ENCODE data around the gene HK1.
"Not testable (repeated sequence)": the region's sequence is repeated elsewhere in the genome, so short reads cannot be mapped to it uniquely, and the experiment has no call there.

Gene HK1

DNA sequence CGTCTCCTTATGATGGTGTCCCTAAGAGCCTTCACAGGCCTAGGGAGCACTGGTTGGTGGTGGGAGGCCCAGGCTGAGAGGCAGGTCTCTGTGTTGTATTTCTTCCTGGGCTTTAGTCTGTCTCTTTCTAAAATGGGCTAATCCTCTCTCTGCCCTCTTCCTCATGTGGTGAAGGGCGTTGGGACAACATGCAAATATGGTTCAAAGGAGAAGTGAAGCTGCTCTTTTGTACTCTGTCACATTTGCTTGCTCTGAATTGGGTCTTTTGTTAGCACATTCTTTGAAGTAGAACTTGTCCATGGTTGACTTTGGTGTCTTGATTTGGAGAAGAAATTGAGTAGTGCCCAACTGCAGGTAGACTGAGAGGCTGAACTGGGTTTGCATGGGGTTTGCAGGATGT lies 814 bp downstream of the HK1 start:
- TF ChIP-seq, protein P1, sequence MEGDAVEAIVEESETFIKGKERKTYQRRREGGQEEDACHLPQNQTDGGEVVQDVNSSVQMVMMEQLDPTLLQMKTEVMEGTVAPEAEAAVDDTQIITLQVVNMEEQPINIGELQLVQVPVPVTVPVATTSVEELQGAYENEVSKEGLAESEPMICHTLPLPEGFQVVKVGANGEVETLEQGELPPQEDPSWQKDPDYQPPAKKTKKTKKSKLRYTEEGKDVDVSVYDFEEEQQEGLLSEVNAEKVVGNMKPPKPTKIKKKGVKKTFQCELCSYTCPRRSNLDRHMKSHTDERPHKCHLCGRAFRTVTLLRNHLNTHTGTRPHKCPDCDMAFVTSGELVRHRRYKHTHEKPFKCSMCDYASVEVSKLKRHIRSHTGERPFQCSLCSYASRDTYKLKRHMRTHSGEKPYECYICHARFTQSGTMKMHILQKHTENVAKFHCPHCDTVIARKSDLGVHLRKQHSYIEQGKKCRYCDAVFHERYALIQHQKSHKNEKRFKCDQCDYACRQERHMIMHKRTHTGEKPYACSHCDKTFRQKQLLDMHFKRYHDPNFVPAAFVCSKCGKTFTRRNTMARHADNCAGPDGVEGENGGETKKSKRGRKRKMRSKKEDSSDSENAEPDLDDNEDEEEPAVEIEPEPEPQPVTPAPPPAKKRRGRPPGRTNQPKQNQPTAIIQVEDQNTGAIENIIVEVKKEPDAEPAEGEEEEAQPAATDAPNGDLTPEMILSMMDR (IDR thresholded peaks at IDR 0.05), result no peak
- Histone ChIP-seq H3K27ac (peak overlapping the region; percentile 38 to 64), H3K9me3 (no peaks in the 10 kb centered on the region), H3K36me3 (no peaks in the 10 kb centered on the region), H3K4me1 (peaks cover 0 to 22% (median 11%) of the 10 kb centered on the region in 4 donors), H3K4me3 (no peak overlapping the region), H3K27me3 (no peaks in the 10 kb centered on the region)
- DNase-seq, result no peak
- intact Hi-C loops (cut with DNase I; ENCODE audit: low total_unique reads), result no loop called here

DNA sequence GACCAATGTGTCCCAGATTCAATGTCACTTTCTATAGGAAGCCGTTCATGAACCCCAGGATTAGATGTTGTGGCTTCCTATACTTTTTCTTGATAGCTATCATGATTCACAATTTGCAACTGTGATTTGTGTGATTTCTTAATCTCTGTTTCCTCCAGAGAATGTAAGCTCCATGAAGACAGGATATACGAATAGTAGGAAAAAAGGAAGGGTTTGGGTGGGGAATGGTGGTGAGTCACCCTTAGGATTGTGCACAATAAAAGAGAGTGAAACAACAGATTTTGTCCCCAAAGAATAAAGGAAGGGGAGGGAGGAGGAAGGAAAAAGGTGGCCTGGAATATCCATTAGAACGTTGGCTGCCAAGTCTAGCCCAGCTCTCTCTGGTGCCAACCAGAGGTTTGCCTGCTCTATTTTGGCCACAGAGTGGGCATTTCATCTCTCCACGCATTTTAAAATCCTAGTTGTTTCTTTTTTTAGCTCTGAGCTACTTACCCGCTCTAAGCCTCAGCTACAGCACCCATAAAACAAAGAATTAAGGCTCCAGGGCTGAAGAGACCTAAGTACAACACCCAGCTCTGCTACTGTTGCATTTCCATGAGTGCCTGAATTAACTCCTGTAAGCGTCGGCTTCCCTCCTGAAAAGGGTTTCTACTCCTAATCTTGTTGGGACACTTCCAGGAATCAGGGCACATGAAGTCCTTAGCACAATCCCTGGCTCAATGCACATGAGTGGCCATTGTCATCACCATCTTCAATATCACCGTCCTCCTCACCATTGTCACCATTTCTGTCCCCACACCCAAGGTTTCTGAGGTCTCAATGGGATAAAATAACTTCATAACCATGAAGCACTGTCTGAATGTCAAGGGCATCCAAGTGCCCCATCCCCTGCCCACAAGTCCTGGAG lies 3.5 kb downstream of the HK1 start:
- no peaks in the 10 kb centered on the region for H3K9me3 ChIP-seq

DNA sequence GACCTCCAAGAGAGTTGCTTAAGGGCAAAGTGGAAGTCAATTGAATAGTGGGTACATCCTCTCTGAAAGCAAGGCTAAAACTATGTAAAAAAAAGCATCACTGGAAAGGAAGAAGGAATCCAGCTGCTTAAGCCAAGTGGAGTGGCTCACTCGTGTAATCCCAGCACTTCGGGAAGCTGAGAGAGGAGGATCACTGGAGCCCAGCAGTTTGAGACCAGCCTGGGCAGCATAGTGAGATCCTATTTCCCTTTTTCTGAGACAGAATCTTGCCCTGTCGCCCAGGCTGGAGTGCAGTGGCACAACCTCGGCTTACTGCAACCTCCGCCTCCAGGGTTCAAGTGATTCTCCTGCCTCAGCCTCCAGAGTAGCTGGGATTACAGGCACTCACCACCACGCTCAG lies 6.1 kb downstream of the HK1 start:
- H3K9me3 ChIP-seq; intact Hi-C loops (cut with DNase I; ENCODE audit: low total_unique reads); H3K27me3 ChIP-seq; H3K27ac ChIP-seq; H3K4me1 ChIP-seq; DNase-seq; H3K36me3 ChIP-seq; H3K4me3 ChIP-seq: not testable (repeated sequence)

More for the DNA sequence above, 3.5 kb downstream of the HK1 start:
- H3K4me1 ChIP-seq, result peaks cover 0 to 22% (median 11%) of the 10 kb centered on the region in 4 donors
- no peaks in the 10 kb centered on the region for H3K27me3 ChIP-seq
- H3K4me3 ChIP-seq, result no peak overlapping the region
- no peak overlapping the region for H3K27ac ChIP-seq
- TF ChIP-seq, protein P1 (IDR thresholded peaks at IDR 0.05), result no peak
- intact Hi-C loops (cut with DNase I; ENCODE audit: low total_unique reads), result no loop called here
- no peak for DNase-seq
- no peaks in the 10 kb centered on the region for H3K36me3 ChIP-seq

DNA sequence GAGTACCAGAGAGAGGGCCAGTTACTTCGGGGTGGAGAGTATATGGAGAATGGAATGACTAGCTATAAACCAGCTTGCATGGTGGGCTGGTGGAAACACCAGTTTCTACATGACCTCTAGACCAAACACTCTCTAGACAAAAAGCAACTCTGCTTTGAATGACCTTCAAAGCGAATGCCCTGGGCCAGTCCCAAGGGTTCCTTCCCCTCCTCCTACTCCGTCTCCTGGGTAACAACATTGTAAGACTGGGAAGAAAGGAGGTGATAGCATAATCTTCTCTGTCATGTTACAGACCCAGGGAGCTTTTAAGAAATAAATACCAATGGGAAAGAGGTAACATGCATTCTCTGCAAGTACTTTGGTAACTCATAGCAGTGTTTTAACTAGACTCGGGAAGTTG lies 7.4 kb downstream of the HK1 start:
- intact Hi-C loops (cut with DNase I; ENCODE audit: low total_unique reads), result no loop called here
- Histone ChIP-seq H3K27me3 (no peaks in the 10 kb centered on the region), H3K9me3 (no peaks in the 10 kb centered on the region), H3K4me1 (peaks cover 0 to 7% (median 0%) of the 10 kb centered on the region in 4 donors), H3K27ac (no peak overlapping the region), H3K36me3 (no peaks in the 10 kb centered on the region), H3K4me3 (no peak overlapping the region)
- TF ChIP-seq, protein P1 (IDR thresholded peaks at IDR 0.05), result no peak
- no peak for DNase-seq

DNA sequence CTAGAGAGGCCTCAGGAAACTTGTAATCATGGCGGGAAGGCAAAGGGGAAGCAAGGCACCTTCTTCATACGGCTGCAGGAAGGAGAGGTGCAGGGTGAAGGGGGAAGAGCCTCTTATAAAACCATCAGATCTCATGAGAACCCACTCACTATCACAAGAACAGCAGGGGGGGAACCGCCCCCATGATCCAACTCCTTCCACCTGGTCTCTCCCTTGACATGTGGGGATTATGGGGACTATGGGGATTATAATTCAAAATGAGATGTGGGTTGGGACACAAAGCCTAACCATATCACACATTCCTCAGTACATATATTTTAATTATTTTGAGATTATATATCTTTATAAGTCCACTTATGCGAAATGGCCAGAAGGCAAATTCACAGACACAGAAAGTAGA lies 8.9 kb downstream of the HK1 start:
- no peak overlapping the region for H3K27ac ChIP-seq
- no peaks in the 10 kb centered on the region for H3K27me3 ChIP-seq
- peaks cover 0 to under 1% (median 0%) of the 10 kb centered on the region in 4 donors for H3K4me1 ChIP-seq
- TF ChIP-seq, protein P1 (IDR thresholded peaks at IDR 0.05), result no peak
- DNase-seq, result no peak
- H3K36me3 ChIP-seq, result no peaks in the 10 kb centered on the region
- H3K9me3 ChIP-seq, result no peaks in the 10 kb centered on the region
- intact Hi-C loops (cut with DNase I; ENCODE audit: low total_unique reads), result no loop called here
- H3K4me3 ChIP-seq, result no peak overlapping the region

DNA sequence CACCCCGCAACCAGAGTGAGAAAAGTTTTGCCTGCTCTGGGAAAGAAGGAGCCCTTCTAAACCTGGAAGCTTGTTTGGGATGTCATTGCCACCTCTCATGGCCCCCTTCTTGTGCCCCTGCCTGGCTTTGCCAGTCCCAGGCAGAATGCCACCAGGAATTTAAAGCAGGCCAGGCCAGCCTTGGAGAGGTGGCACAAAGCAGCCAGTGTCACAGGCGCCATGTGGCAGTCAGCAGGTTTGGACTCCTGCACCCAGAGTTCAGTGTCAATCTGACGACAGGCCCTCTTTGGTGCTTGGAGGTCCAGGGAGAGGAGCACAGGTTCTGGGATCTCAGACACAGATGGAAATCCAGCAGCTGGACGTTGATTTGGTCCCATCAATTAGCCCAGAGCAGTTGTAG lies 12.7 kb downstream of the HK1 start:
- H3K27ac ChIP-seq, result no peak overlapping the region
- intact Hi-C loops (cut with DNase I; ENCODE audit: low total_unique reads), result no loop called here

More for the DNA sequence above, 12.7 kb downstream of the HK1 start:
- H3K4me1 ChIP-seq, result no peaks in the 10 kb centered on the region
- no peaks in the 10 kb centered on the region for H3K9me3 ChIP-seq
- no peak for DNase-seq
- no peaks in the 10 kb centered on the region for H3K27me3 ChIP-seq
- no peak overlapping the region for H3K4me3 ChIP-seq
- TF ChIP-seq, protein P1 (IDR thresholded peaks at IDR 0.05), result no peak
- H3K36me3 ChIP-seq, result no peaks in the 10 kb centered on the region

Data from tibial artery (tissue), 4 donors.